ENCODE measurements around the gene KHK.

- TF ChIP-seq CTCF (IDR thresholded peaks at IDR 0.05) (no peak), POLR2AphosphoS5 (IDR thresholded peaks at IDR 0.05) (no peak)
Measured at GRCh38 chr2:27091746-27092695, 5.4 kb downstream of the KHK start.

All from prostate gland (tissue), 2 donors.